T47D (cell line): Measurements from ENCODE around the gene SLC7A4.
"Not testable (repeated sequence)": the region's sequence is repeated elsewhere in the genome, so short reads cannot be mapped to it uniquely, and the experiment has no call there.

Source experiments
- DNase-seq, 2 experiments: peaks; one replicate each; pipeline versions ENCODE4 v3.0.0 to v3.0.0-alpha.2; 2011 to 2012; ENCODE audit warnings: low read depth in 1 of 2, low spot score in 1 of 2
- JUND ChIP-seq: IDR thresholded peaks from 2 replicates; pipeline ENCODE4 v1.6.1; 2012; ENCODE audit warnings: low read depth
- in situ Hi-C: cut with HindIII; loops from 2 replicates; pipeline ENCODE4 v1.10.0; 2016; ENCODE audit warnings: low sequenced_read_pairs, low pct_unique_long_range_greater_than_20kb

The SLC7A4 gene, protein sequence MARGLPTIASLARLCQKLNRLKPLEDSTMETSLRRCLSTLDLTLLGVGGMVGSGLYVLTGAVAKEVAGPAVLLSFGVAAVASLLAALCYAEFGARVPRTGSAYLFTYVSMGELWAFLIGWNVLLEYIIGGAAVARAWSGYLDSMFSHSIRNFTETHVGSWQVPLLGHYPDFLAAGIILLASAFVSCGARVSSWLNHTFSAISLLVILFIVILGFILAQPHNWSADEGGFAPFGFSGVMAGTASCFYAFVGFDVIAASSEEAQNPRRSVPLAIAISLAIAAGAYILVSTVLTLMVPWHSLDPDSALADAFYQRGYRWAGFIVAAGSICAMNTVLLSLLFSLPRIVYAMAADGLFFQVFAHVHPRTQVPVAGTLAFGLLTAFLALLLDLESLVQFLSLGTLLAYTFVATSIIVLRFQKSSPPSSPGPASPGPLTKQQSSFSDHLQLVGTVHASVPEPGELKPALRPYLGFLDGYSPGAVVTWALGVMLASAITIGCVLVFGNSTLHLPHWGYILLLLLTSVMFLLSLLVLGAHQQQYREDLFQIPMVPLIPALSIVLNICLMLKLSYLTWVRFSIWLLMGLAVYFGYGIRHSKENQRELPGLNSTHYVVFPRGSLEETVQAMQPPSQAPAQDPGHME

DNA sequence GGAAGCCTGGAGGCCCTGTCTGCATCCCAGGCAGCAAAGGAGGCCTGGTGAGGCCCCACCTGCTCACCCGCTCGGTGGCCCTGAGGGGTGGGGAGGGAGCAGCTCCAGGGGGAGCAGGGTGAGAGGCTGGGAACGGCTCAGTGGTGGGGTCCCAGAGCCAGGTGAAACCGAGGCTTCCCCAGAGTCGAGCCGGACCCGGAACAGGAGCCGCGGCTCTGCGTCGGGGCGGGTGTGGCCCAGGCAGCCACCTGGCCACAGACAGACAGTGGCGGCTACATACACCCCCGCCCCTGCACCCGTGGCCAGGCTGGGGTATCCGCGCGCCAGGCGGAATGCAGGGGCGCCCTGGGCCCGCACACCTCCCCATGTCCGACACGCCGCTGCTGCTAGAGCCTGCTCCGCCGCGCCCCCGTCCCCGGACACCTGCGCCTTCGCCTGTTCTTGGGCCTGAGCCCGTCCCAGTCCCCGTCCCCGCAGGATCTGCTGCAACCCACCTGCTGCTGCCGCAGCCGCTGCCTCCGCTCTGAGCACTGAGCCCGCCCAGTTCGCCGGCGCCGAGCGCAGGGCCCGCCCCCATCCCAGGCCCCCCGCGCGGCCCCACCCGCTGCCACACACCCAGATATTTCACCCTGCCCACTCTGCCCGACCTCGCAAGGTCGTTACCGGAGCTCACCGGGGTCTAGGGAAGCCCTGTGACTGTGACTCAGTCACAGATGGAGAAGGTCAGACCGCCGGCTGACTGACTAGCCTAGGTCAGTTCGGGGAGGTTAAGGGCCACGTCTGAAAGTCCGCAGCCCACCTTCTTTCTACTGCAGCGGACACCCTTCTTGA, at the start of gene SLC7A4:
Gene SLC7A4, minus strand, starts transcription at position 525 of the 831 bp plus-strand sequence. CDS start 749 bp downstream, outside the sequence.
- no peak for TF ChIP-seq JUND
- DNase-seq, result no peak
- in situ Hi-C loops, result no loop called here

DNA sequence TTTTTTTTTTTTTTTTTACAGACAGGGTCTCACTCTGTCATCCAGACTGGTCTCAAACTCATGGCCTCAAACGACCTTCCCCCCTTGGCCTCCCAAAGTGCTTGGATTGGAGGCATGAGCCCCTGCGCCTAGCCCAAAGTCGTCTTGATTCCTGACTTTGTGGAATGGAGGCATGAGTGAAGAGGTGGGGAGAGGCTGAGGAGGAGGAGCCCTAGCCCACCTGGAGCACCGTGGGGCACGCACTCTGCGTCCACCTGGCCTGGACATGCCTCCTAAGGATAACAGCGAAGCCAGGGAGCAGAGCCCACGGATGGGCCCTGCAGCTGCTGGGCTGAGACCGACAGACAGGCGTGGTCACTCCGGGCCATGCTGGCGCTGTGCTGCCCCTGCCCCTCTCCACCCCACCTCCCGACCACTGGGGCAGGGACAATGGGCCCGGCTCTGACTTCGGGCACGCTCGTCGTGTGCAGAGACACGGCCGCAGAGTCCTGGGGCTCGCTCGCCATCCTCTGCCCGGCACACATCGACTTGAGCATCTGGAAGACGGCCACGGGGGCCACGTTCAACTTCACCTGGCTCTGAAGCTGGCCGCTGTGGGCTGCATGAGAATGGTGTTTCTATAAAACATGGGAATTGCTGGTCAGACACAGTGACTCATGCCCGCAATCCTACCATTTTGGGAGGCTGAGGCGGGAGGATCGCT, 48.2 kb upstream of the SLC7A4 start:
- no peak for DNase-seq
- TF ChIP-seq JUND, result no peak
- in situ Hi-C loops, result no loop called here

DNA sequence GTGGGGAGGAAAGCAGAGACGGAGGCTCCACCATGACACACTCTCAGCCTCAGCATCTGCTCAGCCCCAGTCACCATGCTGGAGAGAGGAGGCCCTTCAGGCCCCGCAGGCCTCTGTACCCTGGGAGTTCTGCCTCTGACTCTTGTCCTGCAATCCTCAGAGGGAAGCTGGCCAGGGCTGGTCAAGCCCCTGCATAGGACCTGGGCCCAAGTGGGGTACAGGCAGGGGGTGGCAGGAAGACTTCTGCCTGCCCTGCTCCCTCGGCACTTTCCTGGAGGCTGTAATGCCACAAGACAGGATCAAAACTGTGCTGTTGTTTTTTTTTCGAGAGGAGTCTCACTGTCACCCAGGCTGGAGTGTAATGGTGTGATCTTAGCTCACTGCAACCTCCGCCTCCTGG, 47.1 kb upstream of the SLC7A4 start:
- TF ChIP-seq JUND, result no peak
- DNase-seq, result no peak
- in situ Hi-C loops, result no loop called here

DNA sequence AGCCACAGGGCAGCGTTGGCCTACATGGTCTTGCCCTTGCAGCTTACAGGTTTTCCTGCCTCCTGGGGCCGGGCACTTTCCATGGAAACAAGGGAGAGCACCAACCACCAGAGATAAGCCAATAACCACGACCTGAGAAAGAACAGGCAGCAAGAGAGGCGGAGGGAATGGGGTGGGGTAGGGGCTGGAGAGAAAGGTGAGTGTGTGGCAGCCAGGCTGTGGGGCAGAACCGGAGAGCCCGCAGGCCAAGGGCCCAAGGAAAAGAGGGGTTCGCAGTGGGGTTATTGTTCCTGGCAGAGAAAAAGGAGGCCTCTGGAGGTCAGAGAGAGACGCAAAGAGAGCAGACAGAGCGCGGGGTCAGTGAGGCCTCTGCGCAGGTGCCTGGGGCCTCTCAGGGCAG, 46.6 kb upstream of the SLC7A4 start:
- in situ Hi-C loops, result no loop called here
- no peak for DNase-seq
- TF ChIP-seq JUND, result no peak

DNA sequence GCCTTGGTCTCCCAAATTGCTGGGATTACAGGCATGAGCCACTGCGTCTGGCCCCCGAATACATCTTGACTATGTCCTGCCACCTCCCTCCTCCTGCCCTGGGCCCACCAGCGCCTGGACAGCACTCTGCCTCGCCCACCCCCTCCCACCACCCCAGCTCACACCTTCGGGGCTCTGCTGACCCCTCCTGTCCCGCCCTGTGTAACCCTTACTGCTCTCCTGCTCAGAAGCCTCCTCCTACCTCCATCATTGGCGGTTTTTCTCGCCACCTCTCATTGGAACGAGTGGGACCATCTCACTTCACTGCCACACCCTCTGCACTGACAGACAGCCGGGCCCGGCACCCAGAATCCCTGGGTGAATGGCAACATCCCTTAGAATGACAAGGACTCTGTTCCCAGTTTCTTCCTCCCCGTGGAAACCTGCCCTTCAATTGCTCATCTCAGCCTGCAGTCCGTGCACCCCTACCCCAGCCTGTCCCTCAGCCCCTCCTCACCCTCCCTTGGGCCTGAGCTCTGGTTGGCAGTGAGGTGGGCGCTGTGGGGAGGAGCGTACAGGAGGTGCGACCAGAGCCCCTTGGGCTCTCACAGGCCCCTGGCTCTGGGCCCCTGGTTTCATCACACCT, 45.6 kb upstream of the SLC7A4 start:
- in situ Hi-C loops, result no loop called here
- no peak for TF ChIP-seq JUND
- no peak for DNase-seq

DNA sequence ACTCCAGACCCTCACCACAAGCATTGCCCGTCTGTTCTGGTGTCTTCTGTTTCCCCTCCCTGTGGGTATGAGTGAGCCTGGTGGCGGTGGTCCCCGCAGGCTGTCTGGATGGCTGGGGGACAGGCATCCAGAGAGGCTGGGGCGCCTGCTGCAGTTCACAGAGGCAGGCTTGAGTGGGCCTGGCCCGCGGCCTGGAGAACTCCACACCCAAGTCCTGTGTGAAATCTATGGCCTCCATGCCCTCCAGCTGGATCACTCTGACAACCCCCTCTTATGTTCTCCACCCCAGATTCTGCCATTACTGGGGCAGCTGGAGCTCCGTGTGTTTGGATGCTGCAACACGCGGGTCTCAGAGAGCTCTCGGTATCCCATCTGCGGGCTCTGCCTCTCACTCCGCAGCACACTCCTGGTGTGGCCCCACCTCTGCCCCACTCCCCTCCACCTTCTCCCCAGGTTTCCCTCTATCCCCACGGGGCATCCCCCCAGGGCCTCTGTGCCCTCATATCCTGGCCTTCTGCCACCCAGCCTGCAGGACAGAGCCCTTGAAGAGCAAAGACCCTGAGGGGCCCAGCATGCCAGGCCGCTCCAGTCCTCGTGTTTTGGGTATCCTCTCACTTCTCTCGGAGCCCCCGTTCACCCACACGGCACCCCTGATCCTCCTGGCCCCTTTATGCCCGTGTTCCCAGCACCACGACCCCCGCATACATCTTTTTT, 44.7 kb upstream of the SLC7A4 start:
- DNase-seq, result no peak
- TF ChIP-seq JUND, result no peak
- in situ Hi-C loops, result no loop called here

DNA sequence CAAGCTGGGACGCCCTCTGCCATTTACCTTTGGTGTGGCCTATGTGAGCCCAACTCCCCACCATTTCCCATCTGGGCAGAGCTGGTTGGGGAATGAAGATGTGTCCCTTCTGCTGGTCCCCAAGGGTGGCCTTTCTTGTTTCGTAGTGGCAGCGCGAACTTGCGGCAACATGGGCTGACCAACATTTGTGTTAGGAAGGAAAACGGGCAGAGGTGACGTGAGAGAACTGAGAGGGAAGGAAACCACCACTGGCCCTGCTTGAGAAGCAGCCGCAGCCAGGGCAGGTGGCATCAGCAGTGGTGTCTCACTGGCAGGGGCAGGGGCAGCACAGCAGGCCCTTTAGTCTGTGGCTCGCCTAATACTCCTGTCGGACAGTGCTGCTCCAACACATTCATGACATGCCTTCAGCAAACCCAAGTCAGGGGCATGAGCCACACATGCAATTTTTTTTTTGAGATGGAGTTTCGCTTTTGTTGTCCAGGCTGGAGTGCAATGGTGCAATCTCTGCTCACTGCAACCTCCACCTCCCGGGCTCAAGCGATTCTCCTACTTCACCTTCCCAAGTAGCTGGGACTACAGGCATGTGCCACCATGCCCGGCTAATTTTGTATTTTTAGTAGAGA, 43.3 kb upstream of the SLC7A4 start:
- in situ Hi-C loops, result no loop called here
- no peak for DNase-seq
- no peak for TF ChIP-seq JUND

DNA sequence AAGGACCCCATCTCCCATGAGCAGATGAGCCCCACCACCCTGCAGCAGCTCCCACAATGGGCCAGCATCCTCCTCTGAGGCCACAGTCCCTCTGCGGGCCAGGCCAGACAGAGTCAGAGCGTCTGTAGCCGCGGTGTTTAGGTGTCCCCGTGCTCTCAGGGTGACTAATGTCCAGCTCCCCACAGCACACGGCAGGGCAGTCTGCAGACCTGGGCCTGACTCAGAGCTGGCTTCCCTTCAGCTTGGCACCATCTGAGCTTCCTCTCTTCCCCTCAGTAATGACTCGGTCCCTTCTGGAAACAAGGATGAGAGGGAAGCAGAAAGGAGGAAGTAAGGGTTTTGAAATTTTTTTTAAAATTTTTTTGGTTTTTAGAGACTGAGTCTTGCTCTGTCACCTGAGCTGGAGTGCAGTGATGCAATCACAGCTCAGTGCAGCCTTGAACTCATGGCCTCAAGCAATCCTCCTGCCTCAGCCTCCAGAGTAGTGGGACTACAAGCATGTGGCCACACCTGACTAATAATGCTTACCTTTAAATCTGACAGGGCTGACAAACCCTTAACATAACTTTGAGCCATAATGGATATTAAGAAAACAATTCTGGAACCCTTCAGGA, 41.8 kb upstream of the SLC7A4 start:
- no peak for TF ChIP-seq JUND
- in situ Hi-C loops, result no loop called here
- no peak for DNase-seq

DNA sequence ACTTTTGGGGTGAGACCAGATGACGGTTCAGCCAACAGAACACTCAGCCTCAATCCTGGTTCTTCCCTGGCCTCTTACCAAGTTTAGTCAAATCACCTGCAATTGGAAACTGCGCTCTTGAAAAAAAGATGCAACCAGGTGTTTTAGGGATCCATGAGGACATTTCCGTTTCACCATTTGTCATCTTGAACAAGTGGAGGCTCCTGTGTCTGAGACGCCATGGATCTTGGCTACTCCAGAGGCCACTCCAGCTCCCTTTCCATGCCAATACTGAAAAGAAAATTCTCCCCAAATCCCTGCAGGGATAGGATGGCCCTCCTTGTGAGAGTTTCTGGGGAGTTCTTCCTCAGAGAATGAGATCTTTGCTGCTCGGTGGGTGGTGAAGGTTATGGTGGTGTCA, 41.1 kb upstream of the SLC7A4 start:
- no peak for TF ChIP-seq JUND
- in situ Hi-C loops, result no loop called here
- DNase-seq, result no peak

DNA sequence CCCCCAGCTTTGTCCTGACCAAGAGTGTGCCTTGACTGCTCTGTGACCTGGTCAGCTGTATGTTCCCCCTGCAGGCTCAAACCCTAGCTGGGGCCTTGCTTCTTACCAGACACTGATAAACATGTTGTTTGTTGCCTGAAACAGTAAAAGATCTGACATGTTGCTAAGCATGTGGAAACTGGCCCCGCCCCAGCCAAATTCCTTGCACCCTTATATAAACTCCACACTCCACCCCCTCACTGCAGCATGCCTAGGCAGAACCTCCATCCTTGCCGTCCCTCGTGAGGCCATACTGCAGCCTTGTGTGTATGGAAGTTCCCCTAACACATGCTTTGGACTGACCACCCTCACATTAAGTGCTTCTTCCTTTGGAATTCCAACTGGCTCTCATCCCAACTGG, 40.7 kb upstream of the SLC7A4 start:
- DNase-seq, result no peak
- in situ Hi-C loops, result no loop called here
- no peak for TF ChIP-seq JUND

DNA sequence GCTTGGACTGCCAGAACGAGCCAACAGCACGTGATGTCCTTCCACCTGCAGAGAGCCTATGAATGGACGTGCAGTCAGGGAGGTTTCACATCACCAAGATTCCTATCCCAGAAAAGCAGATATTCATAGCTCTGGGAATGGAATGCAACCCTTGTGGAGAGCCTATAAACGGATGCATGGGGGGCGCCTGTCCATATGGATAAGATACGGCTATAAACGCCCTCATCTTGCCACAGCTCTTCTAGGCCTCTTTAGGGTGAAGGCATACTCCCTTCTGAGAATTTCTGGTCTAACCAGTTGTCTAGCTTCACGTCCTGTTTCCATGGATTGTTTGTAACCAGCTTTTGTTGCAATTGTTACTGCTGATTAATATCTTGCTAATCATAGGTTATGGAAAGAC, 39.4 kb upstream of the SLC7A4 start:
- DNase-seq, in situ Hi-C loops: not testable (repeated sequence)
